Suppressor macrophage treated with lipopolysaccharide for 1 hour (primary cell): ENCODE results near the gene MED15.
"Not testable (repeated sequence)": the region's sequence is repeated elsewhere in the genome, so short reads cannot be mapped to it uniquely, and the experiment has no call there.

Source experiments
- DNase-seq, 3 donors: peaks; one replicate each; pipeline ENCODE4 v3.0.0-alpha.2; 2020 to 2022

The MED15 gene

GRCh38 chr22:20585639-20586402 is 78.4 kb downstream of the MED15 start:
- no peak for DNase-seq

GRCh38 chr22:20586403-20586745 is 79.0 kb downstream of the MED15 start:
- no peak for DNase-seq

GRCh38 chr22:20587206-20587958 is 80.0 kb downstream of the MED15 start:
- no peak for DNase-seq

- DNase-seq: no peak
Measured at GRCh38 chr22:20588092-20588842, 80.9 kb downstream of the MED15 start.

- DNase-seq: no peak
Measured at GRCh38 chr22:20588843-20589581, 81.6 kb downstream of the MED15 start.

GRCh38 chr22:20589614-20590476 is 82.4 kb downstream of the MED15 start:
- DNase-seq: no peak

GRCh38 chr22:20590477-20591294 is 83.3 kb downstream of the MED15 start:
- no peak for DNase-seq

- DNase-seq: no peak
Measured at GRCh38 chr22:20591295-20591645, 83.9 kb downstream of the MED15 start.

- no peak for DNase-seq
Measured at GRCh38 chr22:20591660-20592310, 84.4 kb downstream of the MED15 start.

- not testable (repeated sequence) for DNase-seq
Measured at GRCh38 chr22:20594038-20594437, 86.6 kb downstream of the MED15 start.

GRCh38 chr22:20594486-20594885 is 87.1 kb downstream of the MED15 start:
- not testable (repeated sequence) for DNase-seq

- no peak for DNase-seq
Measured at GRCh38 chr22:20595461-20595860, 88.1 kb downstream of the MED15 start.

- DNase-seq: no peak
Measured at GRCh38 chr22:20599117-20599516, 91.7 kb downstream of the MED15 start.

GRCh38 chr22:20600137-20600673 is 92.8 kb downstream of the MED15 start:
- no peak for DNase-seq

GRCh38 chr22:20601308-20601707 is 93.9 kb downstream of the MED15 start:
- DNase-seq: no peak

- DNase-seq: no peak
Measured at GRCh38 chr22:20602609-20603164, 95.3 kb downstream of the MED15 start.

- no peak for DNase-seq
Measured at GRCh38 chr22:20604092-20604747, 96.8 kb downstream of the MED15 start.

- no peak for DNase-seq
Measured at GRCh38 chr22:20604776-20605221, 97.4 kb downstream of the MED15 start.

- no peak for DNase-seq
Measured at GRCh38 chr22:20605328-20605727, 97.9 kb downstream of the MED15 start.
